Measurements from ENCODE around the gene TMEM213.
A peak's percentile ranks its signal among the peaks of the same experiment; 100 is the strongest.

The TMEM213 gene

GRCh38 chr7:138843632-138844580 lies 46.1 kb downstream of the TMEM213 start:
- DNase-seq: no peak

DNA sequence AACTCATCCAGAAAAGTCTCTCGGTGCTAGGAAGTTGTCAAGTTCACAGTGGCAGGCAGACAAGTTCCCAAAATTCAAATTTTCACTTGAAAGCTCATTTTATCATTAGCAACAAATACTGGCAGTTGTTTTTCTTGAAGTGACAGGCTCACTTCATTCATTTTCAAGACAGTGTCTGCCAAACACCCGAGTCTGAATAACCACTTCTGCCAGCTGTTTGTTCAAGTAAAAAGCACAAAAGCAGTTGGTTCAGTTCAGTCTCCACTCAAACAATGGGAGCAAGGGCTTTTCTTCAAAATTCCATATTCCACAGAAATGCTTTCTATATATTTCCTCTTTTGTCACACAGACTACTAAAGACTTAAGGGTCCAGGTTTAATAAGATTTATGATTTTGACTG lies 47.9 kb downstream of the TMEM213 start:
- no peak for DNase-seq

DNA sequence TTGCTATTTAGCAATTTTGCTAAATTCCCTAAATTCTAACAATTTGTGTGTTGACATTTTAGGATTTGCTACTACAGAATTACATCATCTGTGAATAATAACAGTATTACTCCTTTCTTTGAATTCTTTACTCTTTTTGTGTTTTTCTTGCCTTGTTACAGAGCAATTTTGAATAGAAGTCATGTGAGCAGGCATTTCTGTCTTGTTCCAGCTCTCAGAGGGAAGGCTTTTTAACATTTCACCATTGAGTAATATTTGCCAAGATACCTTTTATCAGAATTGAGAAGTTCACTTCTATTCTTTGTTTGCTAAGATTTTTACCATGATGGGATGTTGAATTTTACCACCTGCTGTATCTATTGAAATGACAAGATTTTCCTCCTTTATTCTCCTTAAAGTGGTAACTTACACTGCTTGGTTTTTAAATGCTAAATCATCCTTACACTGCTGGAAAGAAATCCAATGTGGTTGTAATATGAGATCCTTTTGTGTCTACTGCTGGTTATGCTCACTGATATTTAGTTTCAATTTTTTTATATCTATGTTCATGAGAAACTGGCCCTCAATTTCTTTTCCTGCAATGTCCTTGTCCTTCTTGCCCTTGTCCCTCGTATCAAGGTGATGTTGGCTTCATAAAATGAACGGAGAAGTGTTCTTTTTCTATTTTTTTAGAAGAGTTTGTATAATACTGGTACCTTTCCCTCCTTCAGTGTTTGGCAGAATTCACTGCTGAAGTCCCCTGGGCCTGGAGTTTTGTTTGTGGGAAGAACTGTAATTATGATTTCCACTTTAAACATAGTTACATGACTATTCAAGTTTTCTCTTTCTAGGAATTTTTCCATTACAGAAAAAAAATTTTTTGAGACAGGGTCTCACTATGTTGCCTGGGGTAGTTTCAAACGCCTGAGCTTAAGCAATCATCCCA lies 50.5 kb downstream of the TMEM213 start:
- peak; percentile 10 for DNase-seq

DNA sequence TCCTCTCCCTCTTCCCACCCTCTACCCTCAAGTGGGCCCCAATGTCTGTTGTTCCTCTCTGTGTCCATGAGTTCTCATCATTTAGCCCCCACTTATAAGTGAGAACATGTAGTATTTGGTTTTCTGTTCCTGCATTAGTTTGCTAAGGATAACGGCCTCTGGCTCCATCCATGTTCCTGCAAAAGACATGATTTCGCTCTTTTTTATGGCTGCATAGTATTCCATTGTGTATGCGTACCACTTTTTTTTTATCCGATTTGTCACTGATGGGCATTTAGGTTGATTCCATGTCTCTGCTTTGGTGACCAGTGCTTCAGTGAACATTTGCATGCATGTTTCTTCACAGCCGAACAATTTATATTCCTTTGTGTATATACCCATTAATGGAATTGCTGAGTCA lies 51.9 kb downstream of the TMEM213 start:
- DNase-seq: no peak

GRCh38 chr7:138852469-138852868 lies 54.7 kb downstream of the TMEM213 start:
- DNase-seq: no peak

DNA sequence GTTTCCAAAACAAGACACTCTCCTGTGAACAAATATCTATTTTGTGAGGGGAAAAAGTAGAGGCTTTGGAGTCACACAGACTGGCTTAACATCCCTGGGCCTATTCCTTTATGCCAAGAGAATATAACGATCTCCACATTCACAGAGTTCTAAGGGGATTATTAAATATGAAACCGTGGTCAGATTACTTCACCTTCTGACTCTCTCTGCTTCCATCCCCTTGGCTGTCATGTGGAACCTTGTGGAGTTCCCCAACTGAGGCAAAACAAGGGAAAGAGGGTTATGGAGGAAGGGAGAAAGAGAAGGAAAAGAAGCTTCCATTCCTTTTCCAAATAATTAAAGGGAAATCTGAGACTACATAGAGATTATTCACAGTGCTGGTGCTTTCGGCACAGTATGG lies 55.7 kb downstream of the TMEM213 start:
- DNase-seq: no peak

DNA sequence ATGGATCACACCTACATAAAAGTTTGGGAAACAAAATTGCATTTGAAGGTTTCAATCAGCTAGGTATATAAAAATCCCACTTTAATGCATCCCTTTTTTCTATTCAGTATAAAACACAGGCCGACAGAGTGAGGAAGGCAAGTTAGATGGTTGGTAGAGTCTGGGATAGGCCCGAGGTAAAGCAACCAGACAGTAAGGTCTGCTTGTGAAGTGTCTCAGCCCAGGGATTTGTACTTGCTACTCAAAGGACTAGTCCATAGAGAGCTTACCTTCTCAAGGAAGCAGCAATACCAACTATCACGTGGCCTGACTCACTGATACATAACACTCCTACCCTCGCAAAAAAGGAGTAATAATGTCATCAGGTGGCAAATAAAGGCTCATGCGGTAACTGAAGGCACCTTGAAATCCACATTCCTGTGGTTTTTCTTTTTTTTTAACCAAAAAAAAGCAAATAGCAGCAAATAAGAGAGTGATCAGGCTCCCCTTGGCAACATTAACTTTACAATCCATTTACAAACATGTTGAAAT lies 56.4 kb downstream of the TMEM213 start:
- DNase-seq: no peak

DNA sequence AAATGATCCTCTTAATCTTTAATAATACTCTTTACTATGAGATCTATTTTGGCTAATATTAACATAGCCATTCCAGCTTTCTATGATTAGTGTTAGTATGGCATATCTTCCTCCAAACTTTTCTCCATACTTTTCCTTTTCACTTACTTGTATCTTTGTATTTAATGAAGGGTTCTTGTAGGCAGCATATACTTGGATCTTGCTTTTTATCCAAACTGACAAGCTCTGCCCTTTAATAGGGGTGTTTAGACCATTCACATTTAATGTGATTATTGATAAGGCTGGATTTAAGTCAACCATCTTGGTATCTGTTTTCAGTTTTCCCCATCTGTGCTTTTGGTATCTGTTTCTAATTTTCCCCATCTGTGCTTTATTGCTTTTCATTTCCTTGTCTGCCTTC lies 59.9 kb downstream of the TMEM213 start:
- DNase-seq: no peak

DNA sequence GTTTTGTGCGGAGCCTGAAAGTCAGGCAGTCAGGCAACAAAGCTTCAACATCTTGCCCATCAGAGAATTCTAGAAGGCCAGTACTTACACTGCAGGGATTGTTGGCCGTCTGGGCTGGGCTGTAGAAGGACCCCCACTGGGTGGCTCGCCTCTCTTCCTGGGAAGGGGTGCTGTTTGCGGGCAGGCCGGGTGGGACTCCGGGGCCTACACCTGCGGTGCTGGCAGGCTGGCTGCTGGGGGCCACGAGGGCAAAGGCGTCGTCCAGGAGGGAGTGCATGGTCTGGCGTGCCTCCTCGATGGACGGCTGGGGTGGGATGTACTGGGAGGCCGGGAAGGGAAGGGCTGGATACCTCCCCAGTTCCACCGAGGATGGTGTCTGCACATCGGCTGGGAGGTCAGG lies 63.3 kb downstream of the TMEM213 start:
- DNase-seq: no peak

DNA sequence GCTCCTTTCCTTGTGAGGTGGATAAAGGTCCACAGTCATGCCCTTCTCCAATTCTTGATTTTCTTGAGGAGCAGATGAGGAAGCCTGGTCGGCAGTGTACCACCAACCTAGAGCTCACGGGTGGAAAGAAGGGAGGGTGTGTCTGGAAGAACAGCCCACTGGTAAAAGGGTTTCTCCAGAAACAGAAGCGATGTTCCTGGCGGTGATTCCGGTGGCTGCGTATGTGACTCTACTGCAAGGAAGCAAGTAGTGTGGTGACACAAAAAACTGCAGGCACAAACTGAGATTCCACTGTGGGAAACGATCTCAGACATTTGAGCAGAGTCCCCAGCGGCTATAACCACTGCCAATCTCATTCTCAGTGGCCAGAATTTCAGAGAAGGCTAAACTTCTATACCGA lies 66.1 kb downstream of the TMEM213 start:
- DNase-seq: no peak

DNA sequence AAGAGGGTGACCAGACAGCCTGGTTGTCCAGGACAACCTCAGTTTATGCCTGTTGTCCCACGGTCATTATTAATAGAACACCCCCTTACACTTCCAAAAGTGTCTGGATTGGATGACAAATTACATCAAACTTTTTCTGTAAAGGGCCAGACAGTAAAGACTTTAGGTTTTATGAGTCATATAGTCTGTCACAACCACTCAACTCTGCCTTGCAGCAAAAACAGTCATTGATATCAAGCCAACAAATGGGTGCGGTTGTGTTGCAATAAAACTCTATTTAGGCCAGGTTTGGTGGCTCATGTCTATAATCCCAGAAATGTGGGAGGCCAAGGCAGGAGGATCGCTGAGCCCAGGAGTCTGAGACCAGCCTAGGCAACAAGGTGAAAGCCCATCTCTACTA lies 66.9 kb downstream of the TMEM213 start:
- DNase-seq: peak; percentile 79

DNA sequence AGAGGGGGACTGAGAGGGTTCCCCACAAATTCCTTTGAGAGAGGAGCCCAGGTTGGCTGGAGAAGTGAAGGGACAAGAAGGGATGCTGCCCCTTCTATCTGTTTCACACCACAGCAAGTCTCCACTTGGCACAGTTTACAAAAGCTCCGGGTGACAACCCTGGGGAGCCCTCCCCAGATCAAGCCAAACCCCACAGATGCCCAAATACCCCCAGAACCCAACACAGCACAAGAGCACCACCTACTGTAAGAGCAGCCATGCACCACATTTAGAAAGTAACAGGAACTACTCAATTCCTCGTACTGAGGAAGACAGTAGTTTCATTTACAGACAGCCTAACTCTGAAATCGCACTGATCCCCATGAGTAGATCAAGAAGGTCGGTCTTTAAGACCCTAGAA lies 68.0 kb downstream of the TMEM213 start:
- no peak for DNase-seq

DNA sequence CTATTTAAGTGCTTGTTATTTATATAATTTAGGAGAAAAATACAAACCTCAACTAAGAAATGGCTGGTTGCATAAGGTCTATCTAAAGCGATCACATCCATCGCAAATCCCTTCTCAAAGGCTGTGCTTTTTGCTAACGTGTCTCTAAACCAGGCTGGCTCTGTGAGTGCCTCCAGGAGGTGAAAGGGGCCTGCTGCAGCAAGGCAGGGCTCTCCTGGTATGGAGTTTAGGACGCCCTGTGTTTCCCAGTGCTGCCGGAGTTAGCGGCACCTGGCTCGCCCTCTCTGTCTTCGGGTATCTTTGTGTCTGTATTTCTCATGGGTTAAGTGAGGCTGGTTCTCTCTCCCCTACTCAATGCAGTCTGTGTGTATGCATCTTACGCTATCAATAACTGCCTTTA lies 68.6 kb downstream of the TMEM213 start:
- no peak for DNase-seq

DNA sequence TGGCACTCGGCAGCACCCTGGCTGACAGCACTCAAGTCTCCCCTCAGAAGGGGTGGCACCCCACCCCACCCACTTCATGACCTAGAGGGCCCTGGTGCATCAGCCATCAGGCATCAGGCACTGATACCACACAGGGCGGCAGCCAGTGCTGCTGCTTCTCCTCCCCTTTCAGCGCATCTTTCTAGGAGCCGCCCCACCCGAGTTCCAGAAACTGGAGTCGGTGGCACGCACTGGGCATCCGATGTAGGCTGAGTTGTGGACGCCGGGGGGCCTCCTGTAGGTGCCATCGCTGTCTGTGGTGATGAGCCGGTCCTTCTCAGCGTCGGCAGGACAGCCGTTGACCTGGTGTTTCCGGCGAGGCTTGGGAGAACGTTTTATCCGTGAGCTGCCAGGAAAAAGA lies 70.0 kb downstream of the TMEM213 start:
- no peak for DNase-seq

DNA sequence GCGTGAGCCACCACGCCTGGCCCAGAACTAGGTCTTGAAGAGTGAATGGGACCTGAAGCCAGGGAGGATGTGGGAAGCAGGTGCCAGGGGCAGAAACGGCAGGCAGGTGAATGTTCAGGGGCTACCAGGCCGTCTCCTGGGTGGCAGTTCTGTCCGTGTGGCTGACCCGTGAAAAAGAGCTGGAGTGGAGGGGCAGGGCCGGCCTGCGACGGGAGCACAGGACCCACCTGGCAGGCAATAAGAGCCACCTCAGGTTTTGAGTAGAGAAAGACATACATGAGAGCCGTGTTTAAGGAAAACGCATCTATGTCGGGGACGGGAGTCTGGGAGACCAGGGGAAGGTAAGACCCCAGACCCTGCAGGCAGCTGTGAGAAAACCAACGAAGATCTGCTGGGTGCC lies 70.9 kb downstream of the TMEM213 start:
- DNase-seq: no peak

GRCh38 chr7:138869353-138869752 lies 71.6 kb downstream of the TMEM213 start:
- DNase-seq: no peak

DNA sequence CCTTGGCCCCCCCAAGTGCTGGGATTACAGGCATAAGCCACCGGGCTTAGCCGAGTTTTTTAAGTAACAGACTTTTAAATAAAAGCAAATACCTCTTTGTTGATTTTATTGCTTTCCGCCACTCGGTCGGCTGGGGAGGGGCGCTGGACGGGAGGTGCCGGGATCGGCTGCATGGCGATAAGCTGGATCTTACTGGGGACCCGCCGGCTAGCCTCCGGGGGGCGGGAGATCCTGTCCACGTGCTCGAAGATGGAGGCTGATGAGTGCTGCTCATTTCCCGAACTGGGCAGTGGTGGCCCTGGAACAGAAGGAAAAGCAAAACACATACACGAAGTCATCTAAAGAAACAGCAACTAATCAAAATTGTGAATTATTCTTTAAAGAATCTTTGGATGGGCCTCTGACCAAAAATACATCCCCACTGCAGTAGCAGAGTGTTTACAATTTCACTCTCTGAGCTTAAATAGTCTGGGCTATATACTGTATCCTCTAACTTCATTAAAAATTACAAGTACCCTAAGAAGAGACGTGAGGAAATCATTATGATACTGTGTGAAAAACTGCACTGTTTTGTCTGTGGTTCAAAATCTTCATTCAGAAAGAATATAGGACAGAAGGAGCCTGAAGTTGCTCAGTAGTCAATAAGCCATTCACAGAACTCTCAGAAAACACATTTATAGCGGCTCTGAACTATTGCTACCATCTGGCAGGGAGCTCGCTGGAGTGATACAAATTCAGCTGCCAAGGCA lies 73.4 kb downstream of the TMEM213 start:
- DNase-seq: no peak

DNA sequence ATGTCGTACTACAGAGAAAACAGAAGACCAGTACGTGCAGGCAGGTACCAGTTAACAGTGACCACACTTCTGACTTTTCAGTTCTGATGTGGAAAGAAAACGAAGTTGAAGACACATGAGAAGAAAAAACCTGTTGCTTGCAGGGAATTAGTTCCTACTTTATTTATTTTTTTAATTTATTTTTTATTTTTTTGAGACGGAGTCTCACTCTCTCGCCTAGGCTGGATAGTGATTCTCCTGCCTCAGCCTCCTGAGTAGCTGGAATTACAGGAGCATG lies 74.0 kb downstream of the TMEM213 start:
- DNase-seq: no peak

DNA sequence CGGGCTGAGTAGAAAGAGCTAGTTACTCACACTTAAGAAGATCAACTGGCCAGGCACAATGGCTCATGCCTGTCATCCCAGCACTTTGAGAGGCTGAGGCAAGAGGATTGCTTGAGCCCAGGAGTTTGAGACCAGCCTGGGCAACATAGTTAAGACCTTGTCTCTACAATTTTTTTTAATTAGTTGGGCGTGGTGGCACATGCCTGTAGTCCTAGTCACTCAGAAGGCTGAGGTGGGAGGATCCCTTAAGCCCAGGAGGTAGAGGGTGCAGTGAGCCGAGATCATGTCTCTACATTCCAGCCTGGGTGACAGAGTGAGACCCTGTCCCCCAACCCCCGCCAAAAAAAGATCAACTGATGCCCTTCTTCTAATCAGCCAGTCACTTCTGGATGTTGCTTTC lies 74.8 kb downstream of the TMEM213 start:
- DNase-seq: peak; percentile 25

DNA sequence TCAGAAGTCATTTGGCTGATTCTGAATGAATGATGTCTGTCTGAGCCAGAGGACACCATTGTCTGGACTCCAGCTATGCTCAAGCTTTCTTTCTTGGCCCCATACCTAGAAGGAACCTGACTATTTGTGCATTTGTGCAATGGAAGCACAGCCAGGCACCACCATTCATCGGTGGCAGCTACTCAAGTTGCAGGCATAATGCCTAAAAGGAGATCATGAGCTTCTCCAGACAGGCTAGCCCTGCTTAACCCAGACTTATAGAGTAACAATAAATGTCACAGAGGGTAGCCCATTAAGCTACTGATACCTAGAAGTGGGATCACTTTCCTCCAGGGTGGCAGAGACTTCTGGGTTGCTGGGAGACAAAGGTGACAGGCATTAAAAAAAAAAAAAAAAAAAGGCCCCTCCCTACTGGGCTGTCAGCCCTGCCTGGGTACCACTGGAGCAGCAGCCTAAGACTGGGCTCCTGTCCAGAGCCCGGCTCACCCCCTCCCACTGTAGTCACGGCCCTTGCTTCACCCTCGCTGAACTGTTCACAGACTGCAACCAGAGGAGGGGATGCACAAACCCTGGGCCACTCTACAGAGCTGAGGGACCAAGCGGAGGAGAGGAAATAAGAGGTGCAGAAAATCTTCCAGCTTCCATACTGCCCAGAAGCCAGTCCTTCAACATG lies 75.6 kb downstream of the TMEM213 start:
- no peak for DNase-seq

DNA sequence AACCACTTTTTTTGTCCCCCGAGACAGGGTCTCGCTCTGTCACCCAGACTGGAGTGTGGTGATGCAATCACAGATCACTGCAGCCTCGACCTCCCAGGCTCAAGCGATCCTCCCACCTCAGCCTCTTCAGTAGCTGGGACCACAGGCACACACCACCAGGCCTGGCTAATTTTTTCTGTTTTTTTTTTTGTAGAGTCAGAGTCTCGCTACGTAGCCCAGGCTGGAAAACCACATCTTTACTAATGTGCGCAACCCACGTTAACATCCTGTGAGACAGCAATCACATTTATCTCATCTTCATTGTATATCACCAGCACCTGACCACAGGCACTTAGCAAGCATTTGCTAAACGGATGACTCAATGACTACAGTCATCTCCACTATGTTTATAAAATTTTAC lies 78.0 kb downstream of the TMEM213 start:
- peak; percentile 84 for DNase-seq

DNA sequence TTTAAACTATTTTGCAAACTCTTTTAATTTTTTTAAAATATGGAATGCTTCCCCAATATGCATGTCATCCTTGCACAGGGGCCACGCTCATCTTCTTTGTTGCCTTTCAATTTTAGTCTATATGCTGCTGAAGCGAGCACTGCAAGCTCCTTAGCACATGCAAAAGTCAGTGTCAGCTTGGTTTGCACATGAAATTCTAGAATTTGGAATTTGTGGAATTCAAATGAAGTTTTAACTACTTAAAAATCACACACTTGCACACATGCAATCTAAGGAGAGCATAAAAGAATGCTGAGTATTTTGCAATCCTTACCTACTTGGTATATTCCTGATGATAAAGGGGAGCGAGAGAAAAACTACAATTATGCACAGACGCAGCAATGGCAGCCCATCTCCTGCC lies 78.5 kb downstream of the TMEM213 start:
- peak; percentile 23 for DNase-seq

Data from fibroblast of skin of abdomen (primary cell).